H1 (cell line): ENCODE measurements around the gene FBXW8. TPM values are rescaled to one million over a fixed set of nuclear protein-coding genes. Genes with fewer than 3 reads are reported as not detected.

Experiments
- BACH1 ChIP-seq: IDR thresholded peaks from 2 replicates; pipeline ENCODE4 v1.6.1; 2012; ENCODE audit warnings: low read length, improper control_type of control experiment
- CEBPB ChIP-seq: IDR thresholded peaks from 2 replicates; pipeline ENCODE4 v1.6.1; 2012; ENCODE audit warnings: low read depth, low read length
- CHD1 ChIP-seq: IDR thresholded peaks from 2 replicates; pipeline ENCODE4 v1.6.1; 2012; ENCODE audit warnings: low read depth, low read length, improper control_type of control experiment
- RFX5 ChIP-seq: IDR thresholded peaks from 2 replicates; pipeline ENCODE4 v1.6.1; 2011; ENCODE audit warnings: low read depth, low read length, improper control_type of control experiment, borderline replicate concordance
- SAP30 ChIP-seq: fragments of 300-600 bp; sonication (generic); IDR thresholded peaks from 2 replicates; pipeline ENCODE4 v1.7.1; 2012; ENCODE audit warnings: low read length, moderate library complexity, mild to moderate bottlenecking, inconsistent platforms; ENCODE audit not compliant: insufficient read depth, insufficient replicate concordance
- SUZ12 ChIP-seq: fragments of 200-600 bp; sonication (generic); IDR thresholded peaks from 2 replicates; pipeline ENCODE4 v1.6.1; 2012; ENCODE audit warnings: mild to moderate bottlenecking, inconsistent platforms, low read length, moderate library complexity, mixed read lengths
- TAF7 ChIP-seq: optimal IDR thresholded peaks from 2 replicates; pipeline ENCODE3; 2011; ENCODE audit warnings: low read depth, mild to moderate bottlenecking, inconsistent platforms, low read length, moderate library complexity, borderline replicate concordance
- polyA plus RNA-seq, 7 experiments: library from polyadenylated mRNA; depleted of rRNA in 3 of 7; stranded (reverse) in 5 of 7; unstranded in 2 of 7; fragments of >200 nt in 5 of 7; fragments of 200-250 nt in 2 of 7; gene quantifications; 1 replicate in 5 of 7; 2 replicates in 1 of 7; 4 replicates in 1 of 7; pipeline versions ENCODE4 v1.2.1 to v1.2.3, GENCODE V29; 2011 to 2013; ENCODE audit warnings: missing spikeins in 2 of 7, mixed read lengths in 2 of 7
- total RNA-seq: library from RNA; stranded (reverse); fragmentation: NEBNext Ultra II Directional; extraction: Animal tissue kit (Norgen Biotek cat#: 25700); gene quantifications from 2 replicates; pipeline ENCODE4 v1.2.1, GENCODE V29; 2021
- TF ChIP-seq, protein P1 (sequence below): IDR thresholded peaks from 2 replicates; pipeline ENCODE4 v1.6.1; 2012; ENCODE audit warnings: low read length, inconsistent platforms

Gene FBXW8
- total and polyA plus RNA-seq, 2 of the 8 experiments (the other 6 are each of a cell fraction or from before 2014, with no cell fraction given), result 15.8 to 16.0 TPM

DNA sequence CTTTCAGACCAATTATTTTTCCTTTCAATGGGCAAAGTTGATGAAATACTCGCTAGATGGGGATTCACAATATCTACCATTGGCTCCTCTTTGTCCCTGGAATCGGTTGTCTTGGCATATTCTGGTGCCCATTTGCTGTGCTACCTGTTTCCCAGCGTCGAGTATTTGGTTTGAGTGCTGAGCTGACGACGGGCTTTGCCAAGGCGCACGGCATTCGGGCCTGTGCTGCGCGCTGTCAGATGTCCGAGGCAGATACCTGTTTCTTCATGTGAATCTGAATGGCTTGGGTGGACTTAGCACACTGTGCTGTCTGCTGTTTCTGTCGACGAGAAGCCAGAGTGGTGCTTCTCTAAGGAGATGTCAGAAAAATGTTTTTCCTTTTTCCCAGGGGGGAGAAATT, 107.5 kb downstream of the FBXW8 start (continued):
- no peak for TF ChIP-seq CHD1
- TF ChIP-seq, protein P1, sequence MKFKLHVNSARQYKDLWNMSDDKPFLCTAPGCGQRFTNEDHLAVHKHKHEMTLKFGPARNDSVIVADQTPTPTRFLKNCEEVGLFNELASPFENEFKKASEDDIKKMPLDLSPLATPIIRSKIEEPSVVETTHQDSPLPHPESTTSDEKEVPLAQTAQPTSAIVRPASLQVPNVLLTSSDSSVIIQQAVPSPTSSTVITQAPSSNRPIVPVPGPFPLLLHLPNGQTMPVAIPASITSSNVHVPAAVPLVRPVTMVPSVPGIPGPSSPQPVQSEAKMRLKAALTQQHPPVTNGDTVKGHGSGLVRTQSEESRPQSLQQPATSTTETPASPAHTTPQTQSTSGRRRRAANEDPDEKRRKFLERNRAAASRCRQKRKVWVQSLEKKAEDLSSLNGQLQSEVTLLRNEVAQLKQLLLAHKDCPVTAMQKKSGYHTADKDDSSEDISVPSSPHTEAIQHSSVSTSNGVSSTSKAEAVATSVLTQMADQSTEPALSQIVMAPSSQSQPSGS, result no peak
- TF ChIP-seq RFX5, result no peak
- no peak for TF ChIP-seq BACH1
- TF ChIP-seq SUZ12, result no peak
- TF ChIP-seq CEBPB, result no peak
- no peak for TF ChIP-seq TAF7
- TF ChIP-seq SAP30, result no peak
